Transverse colon (tissue), 4 donors: ENCODE data around the gene TMBIM4. TPM values are rescaled to one million over a fixed set of nuclear protein-coding genes. Genes with fewer than 3 reads are reported as not detected.

Experiments
- total RNA-seq, 4 donors: library from RNA; depleted of rRNA; stranded (reverse); fragments of >200 nt; gene quantifications; one replicate each; pipeline ENCODE4 v1.1.0, GENCODE V29; 2016

Gene TMBIM4
- total RNA-seq, 4 donors from 2014 or later: 15.5 to 217 (median 98.8) TPM

Other genes with a start within 250 kb of the TMBIM4 start
- 1 to 10 TPM; 3.5 to 4.9 (median 3.9) TPM for gene LLPH, start 39.2 kb downstream of the TMBIM4 start, total RNA-seq
- gene IRAK3, start 19.2 kb upstream of the TMBIM4 start, total RNA-seq: 10 to 100 TPM in 1 of 4 donors, 1 to 10 TPM in 3; 5.6 to 13.8 (median 6.7) TPM
- 10 to 100 TPM in 2 of 4 donors, 1 to 10 TPM in 2; 1.4 to 17.2 (median 9.8) TPM for gene HELB, start 132.5 kb upstream of the TMBIM4 start, total RNA-seq